Left colon (tissue), 2 donors: ENCODE measurements around the gene ZFP92. TPM values are rescaled to one million over a fixed set of nuclear protein-coding genes. Genes with fewer than 3 reads are reported as not detected.
"Not testable (repeated sequence)": the region's sequence is repeated elsewhere in the genome, so short reads cannot be mapped to it uniquely, and the experiment has no call there.

Experiments
- ATAC-seq: fragments of 200-7000 bp; cut with Tn5 transposase; one replicate; pipeline ENCODE4 v1.9.1; 2020; ENCODE audit warnings: mild to moderate bottlenecking, moderate library complexity
- DNase-seq, 2 donors: peaks; one replicate each; pipeline ENCODE4 v3.0.0-alpha.2; 2020
- intact Hi-C, 2 donors: fragments of 100-400 bp; cut with DNase I in 1 of 2; cut with micrococcal nuclease in 1 of 2; formaldehyde crosslinking; loops; one replicate each; pipeline versions ENCODE4 v1.11.2 to v1.14.0; 2022; cut with DNase I, micrococcal nuclease
- total RNA-seq, 2 donors: library from RNA; stranded (reverse); fragmentation: NEBNext Ultra II Directional; extraction: Animal tissue kit (Norgen Biotek cat#: 25700); gene quantifications; one replicate each; pipeline ENCODE4 v1.2.1, GENCODE V29; 2021
- donor health status: DM: no; HTN: no; CAD: no.
- donor health status: DM: yes; HTN: yes; CAD: no.

The ZFP92 gene
- total RNA-seq, 2 donors from 2014 or later = 0.18 to 0.50 TPM

- no peak for ATAC-seq
- no peak for DNase-seq
- intact Hi-C loops = no loop called here
Measured at GRCh38 chrX:153401133-153401764, 10.0 kb upstream of the ZFP92 start, which contains the start of gene PNMA6E. Gene PNMA6E (minus strand): TSS chrX:153401350. CDS start chrX:153398849, 2,501 bp downstream.

GRCh38 chrX:153404333-153404732 lies 6.9 kb upstream of the ZFP92 start:
- intact Hi-C loops, DNase-seq, ATAC-seq: not testable (repeated sequence)

GRCh38 chrX:153405426-153405825 lies 5.8 kb upstream of the ZFP92 start:
- intact Hi-C loops = no loop called here
- ATAC-seq (no peak), DNase-seq (no peak)

GRCh38 chrX:153406011-153406410 lies 5.3 kb upstream of the ZFP92 start:
- ATAC-seq (no peak), DNase-seq (no peak)
- intact Hi-C loops = no loop called here

GRCh38 chrX:153406903-153407302 lies 4.4 kb upstream of the ZFP92 start:
- ATAC-seq (no peak), DNase-seq (no peak)
- intact Hi-C loops = no loop called here

- no peak for DNase-seq
- intact Hi-C loops = no loop called here
- no peak for ATAC-seq
Measured at GRCh38 chrX:153407736-153408135, 3.5 kb upstream of the ZFP92 start.

- intact Hi-C loops = no loop called here
- DNase-seq (no peak), ATAC-seq (no peak)
Measured at GRCh38 chrX:153408221-153408721, 3.0 kb upstream of the ZFP92 start.

- ATAC-seq (no peak), DNase-seq (no peak)
- intact Hi-C loops = no loop called here
Measured at GRCh38 chrX:153408871-153409351, 2.4 kb upstream of the ZFP92 start.

- ATAC-seq (no peak), DNase-seq (no peak)
- intact Hi-C loops = no loop called here
Measured at GRCh38 chrX:153409414-153410101, 1.7 kb upstream of the ZFP92 start.

- no peak for DNase-seq
- intact Hi-C loops = no loop called here
- no peak for ATAC-seq
Measured at GRCh38 chrX:153410373-153410772, 899 bp upstream of the ZFP92 start.

- no peak for DNase-seq
- ATAC-seq = no peak
- intact Hi-C loops = no loop called here
Measured at GRCh38 chrX:153410888-153411254, 401 bp upstream of the ZFP92 start.

GRCh38 chrX:153411988-153412574 lies 809 bp downstream of the ZFP92 start:
- DNase-seq (no peak), ATAC-seq (no peak)
- intact Hi-C loops = no loop called here

GRCh38 chrX:153412746-153413720 lies 1.8 kb downstream of the ZFP92 start:
- DNase-seq = no peak
- intact Hi-C loops = no loop called here
- ATAC-seq = no peak

- DNase-seq = no peak
- intact Hi-C loops = no loop called here
- ATAC-seq = no peak
Measured at GRCh38 chrX:153413731-153414130, 2.5 kb downstream of the ZFP92 start.

- intact Hi-C loops = no loop called here
- no peak for ATAC-seq
- DNase-seq = no peak
Measured at GRCh38 chrX:153414856-153415510, 3.7 kb downstream of the ZFP92 start.

GRCh38 chrX:153416781-153417450 lies 5.6 kb downstream of the ZFP92 start:
- intact Hi-C loops = no loop called here
- ATAC-seq (no peak), DNase-seq (no peak)

GRCh38 chrX:153417637-153418036 lies 6.4 kb downstream of the ZFP92 start:
- ATAC-seq = no peak
- intact Hi-C loops = no loop called here
- no peak for DNase-seq
